Measurements from ENCODE around the gene ECHDC1. TPM values are rescaled to one million over a fixed set of nuclear protein-coding genes. Genes with fewer than 3 reads are reported as not detected.

Gene ECHDC1
- total RNA-seq, 2 experiments from 2014 or later, result 38.6 to 40.2 TPM

DNA sequence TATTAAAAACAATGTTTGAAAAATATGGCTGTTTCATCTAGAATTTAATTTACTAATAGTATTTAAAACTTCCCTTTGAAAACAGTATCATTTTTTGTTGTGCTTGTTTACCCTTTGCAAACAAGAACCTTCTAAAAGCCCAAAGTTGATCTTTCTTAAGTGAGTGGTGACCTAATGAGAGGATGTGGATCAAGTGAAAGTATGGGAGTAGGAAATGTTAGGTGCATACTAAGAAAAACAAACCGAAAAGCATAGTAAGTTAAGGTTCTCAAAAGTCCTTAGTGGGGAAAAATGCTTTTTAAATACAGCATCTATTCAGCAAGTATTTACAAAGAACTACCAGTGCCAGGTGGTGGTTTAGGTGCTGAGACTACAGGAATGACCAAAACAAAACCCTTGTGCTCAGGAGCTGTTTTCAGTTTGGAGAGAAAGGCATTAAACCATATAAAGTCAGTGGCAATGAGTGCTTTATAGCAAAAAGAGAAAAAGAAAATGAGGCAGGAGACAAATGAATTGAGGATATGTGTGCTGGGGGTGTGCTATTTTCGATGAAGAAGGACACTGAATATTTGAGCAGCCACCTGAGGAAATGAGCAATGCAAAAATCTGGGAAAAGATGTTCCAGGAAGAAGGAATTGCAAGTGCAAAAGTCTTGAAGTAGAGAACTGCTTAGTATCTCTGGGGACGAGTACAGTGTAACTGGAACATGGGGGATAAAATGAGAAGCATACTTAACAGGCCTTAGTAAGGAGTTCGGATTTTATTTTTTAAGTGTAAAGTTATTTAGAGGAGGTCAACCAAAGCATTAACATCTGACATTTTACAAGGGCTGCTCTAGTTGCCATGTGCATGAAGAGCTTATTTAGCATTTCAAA is 52.8 kb downstream of the ECHDC1 start:
- DNase-seq (no peak), ATAC-seq (ENCODE audit: low read depth) (no peak)
- Mint-ChIP-seq H3K9me3 (no peaks in the 10 kb centered on the region), H3K4me1 (peaks cover 12% of the 10 kb centered on the region), H3K36me3 (peaks cover 45% of the 10 kb centered on the region), H3K27ac (no peak overlapping the region), H3K4me3 (peak overlapping the region; percentile 1), H3K27me3 (no peaks in the 10 kb centered on the region)
- POLR2A ChIA-PET, result no interaction called here

DNA sequence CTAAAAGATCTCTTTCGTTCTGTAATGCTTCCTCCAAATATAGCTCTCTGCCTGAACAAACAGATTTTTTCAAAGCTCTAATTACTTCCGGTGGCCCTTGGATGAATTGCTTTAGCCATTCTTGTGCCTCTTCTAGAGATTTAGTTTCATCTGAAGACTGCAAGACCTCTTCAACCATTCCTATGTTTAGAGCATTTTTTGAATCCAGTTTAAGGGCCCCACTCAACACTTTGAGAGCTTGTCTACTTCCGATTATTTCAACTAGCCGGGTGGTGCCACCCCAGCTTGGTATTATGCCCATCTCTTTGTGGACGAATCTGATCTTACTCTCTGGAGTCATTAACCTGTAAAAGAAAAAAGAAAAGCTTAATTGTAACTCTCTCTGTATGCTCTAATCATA is 53.5 kb downstream of the ECHDC1 start:
- Mint-ChIP-seq H3K4me1 (peaks cover 12% of the 10 kb centered on the region), H3K4me3 (no peak overlapping the region), H3K36me3 (peaks cover 51% of the 10 kb centered on the region), H3K27me3 (no peaks in the 10 kb centered on the region), H3K9me3 (no peaks in the 10 kb centered on the region), H3K27ac (no peak overlapping the region)
- POLR2A ChIA-PET, result no interaction called here
- DNase-seq, result no peak
- ATAC-seq (ENCODE audit: low read depth), result no peak

GRCh38 chr6:127288705-127289104 is 54.7 kb downstream of the ECHDC1 start:
- no peak overlapping the region for H3K4me3 Mint-ChIP-seq
- H3K4me1 Mint-ChIP-seq, result peaks cover 10% of the 10 kb centered on the region
- H3K36me3 Mint-ChIP-seq, result peaks cover 53% of the 10 kb centered on the region
- DNase-seq (no peak), ATAC-seq (ENCODE audit: low read depth) (no peak)
- POLR2A ChIA-PET, result no interaction called here
- no peaks in the 10 kb centered on the region for H3K9me3 Mint-ChIP-seq
- H3K27me3 Mint-ChIP-seq, result no peaks in the 10 kb centered on the region
- no peak overlapping the region for H3K27ac Mint-ChIP-seq

- no peak for DNase-seq
- H3K27me3 Mint-ChIP-seq, result no peaks in the 10 kb centered on the region
- POLR2A ChIA-PET, result no interaction called here
- no peaks in the 10 kb centered on the region for H3K4me1 Mint-ChIP-seq
- no peak overlapping the region for H3K27ac Mint-ChIP-seq
- no peak for ATAC-seq (ENCODE audit: low read depth)
- H3K9me3 Mint-ChIP-seq, result no peaks in the 10 kb centered on the region
- H3K36me3 Mint-ChIP-seq, result peaks cover 41% of the 10 kb centered on the region
- no peak overlapping the region for H3K4me3 Mint-ChIP-seq
Measured at GRCh38 chr6:127282184-127282583, 61.2 kb downstream of the ECHDC1 start.

DNA sequence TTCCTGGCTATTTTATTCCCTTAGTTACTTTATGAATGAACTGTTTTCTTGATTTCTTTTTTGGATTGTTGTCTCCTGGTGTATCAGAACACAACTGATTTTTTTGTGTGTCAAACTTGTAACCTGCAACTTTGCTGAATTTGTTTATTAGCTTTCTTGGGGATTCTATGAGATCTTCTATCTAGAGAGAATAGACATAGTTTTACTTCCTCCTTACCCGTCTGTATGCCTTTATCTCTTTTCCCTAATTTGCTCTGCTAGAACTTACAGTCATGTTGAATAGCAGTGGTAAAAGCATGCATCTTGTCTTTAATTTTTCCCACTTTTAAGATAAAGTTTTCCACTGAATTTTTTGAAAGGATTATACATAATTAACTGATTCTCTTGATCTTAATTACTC is 63.6 kb downstream of the ECHDC1 start:
- Mint-ChIP-seq H3K36me3 (peaks cover 21% of the 10 kb centered on the region), H3K27me3 (no peaks in the 10 kb centered on the region), H3K4me1 (peaks cover 1% of the 10 kb centered on the region), H3K4me3 (no peak overlapping the region), H3K9me3 (no peaks in the 10 kb centered on the region), H3K27ac (no peak overlapping the region)
- DNase-seq, result no peak
- no peak for ATAC-seq (ENCODE audit: low read depth)
- POLR2A ChIA-PET, result no interaction called here

GRCh38 chr6:127277878-127278843 is 65.2 kb downstream of the ECHDC1 start:
- no peaks in the 10 kb centered on the region for H3K27me3 Mint-ChIP-seq
- no peak overlapping the region for H3K27ac Mint-ChIP-seq
- DNase-seq, result no peak
- H3K4me1 Mint-ChIP-seq, result peaks cover 2% of the 10 kb centered on the region
- H3K36me3 Mint-ChIP-seq, result peaks cover 18% of the 10 kb centered on the region
- ATAC-seq (ENCODE audit: low read depth), result no peak
- POLR2A ChIA-PET, result no interaction called here
- no peaks in the 10 kb centered on the region for H3K9me3 Mint-ChIP-seq
- H3K4me3 Mint-ChIP-seq, result no peak overlapping the region

- Mint-ChIP-seq H3K27ac (no peak overlapping the region), H3K27me3 (no peaks in the 10 kb centered on the region), H3K9me3 (no peaks in the 10 kb centered on the region), H3K36me3 (peaks cover 12% of the 10 kb centered on the region), H3K4me1 (peaks cover 2% of the 10 kb centered on the region), H3K4me3 (no peak overlapping the region)
- no peak for DNase-seq
- no peak for ATAC-seq (ENCODE audit: low read depth)
- POLR2A ChIA-PET, result no interaction called here
Measured at GRCh38 chr6:127276331-127276730, 67.1 kb downstream of the ECHDC1 start.

DNA sequence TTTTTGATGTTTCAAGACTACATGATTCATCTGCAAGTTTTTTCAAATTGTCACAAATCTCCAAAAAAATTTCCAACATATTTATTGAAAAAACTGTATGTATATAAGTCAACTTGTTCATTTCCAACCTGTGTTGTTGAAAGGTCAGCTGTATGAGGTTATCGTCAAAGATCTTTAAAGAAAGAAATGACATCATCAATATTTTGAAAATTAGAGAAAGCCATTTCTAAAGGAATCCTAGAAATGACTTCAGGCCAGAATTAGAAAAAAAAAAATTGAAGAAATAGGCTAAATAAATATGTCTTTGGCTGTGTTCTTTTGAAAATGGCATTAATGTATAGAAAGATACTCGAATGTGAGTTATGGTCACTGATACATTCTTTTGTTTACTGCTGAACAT is 69.9 kb downstream of the ECHDC1 start:
- no peak for DNase-seq
- Mint-ChIP-seq H3K27ac (no peak overlapping the region), H3K4me1 (peaks cover 9% of the 10 kb centered on the region), H3K27me3 (no peaks in the 10 kb centered on the region), H3K4me3 (no peak overlapping the region), H3K9me3 (no peaks in the 10 kb centered on the region), H3K36me3 (peaks cover 17% of the 10 kb centered on the region)
- POLR2A ChIA-PET, result no interaction called here
- no peak for ATAC-seq (ENCODE audit: low read depth)

DNA sequence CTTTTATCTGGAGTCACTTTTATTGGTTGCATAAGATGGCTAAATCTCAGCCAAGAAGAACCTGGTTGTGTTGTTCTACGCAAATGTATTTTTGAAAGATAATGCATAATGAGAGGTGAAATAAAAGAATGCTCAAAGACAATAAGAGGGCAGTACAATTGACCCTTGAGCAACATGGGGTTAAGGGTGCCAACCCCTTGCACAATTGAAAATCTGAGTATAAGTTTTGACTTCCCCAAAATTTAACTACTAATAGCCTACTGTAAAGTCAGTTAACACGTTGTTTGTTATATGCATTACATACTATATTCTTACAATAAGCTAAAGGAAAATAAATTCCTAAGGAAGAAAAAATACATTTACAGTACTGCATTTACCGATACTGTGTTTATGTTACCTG is 70.8 kb downstream of the ECHDC1 start:
- peaks cover 12% of the 10 kb centered on the region for H3K4me1 Mint-ChIP-seq
- POLR2A ChIA-PET, result no interaction called here
- no peak for ATAC-seq (ENCODE audit: low read depth)
- H3K36me3 Mint-ChIP-seq, result peaks cover 17% of the 10 kb centered on the region
- H3K27ac Mint-ChIP-seq, result no peak overlapping the region
- no peak overlapping the region for H3K4me3 Mint-ChIP-seq
- H3K9me3 Mint-ChIP-seq, result no peaks in the 10 kb centered on the region
- no peak for DNase-seq
- no peaks in the 10 kb centered on the region for H3K27me3 Mint-ChIP-seq

DNA sequence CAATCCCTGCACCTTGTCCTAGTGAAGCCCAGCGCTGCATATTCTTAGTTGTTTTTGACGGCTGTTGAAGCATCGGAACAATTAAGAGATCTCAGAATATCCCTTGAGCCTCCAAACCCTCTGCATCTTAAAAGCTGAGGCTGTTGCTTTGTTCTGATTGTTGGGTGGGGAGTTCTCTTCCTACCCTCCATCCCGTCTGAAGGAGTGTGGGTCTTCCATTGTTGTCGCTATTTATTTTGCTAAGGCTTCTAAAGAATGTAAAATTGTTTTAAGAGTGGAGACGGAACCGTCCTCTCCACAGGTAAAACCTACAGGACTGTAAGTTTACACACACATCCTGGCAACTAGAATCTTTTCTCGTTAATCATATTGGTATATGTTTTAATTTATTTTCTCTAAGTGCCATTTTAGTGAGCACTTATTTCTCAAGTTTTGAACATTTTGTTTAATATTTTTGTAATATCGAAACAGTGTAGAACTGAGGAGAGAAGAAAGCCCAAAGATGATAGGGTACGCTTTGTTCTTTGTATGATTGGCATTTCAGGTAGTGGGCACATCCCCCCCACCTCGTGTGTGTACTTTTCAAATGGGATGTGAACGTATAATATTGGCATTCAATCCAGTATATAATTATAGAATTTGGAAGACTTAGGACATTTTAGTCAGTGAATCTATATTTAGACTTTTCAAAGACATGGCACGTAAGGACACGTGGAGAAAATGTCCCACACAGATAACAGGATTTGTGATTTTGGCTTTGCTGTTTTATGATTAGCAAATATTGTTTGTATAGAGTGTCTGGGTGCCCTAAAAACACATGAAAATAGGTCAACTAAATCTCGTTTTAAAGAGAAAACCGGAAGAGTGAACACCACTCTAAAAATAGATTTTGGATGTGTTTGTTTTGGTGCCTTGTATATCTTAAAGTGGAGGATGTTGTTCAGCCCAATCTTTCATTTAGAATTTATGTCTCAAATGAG is 75.5 kb downstream of the ECHDC1 start:
- peak overlapping the region; percentile 96 for H3K4me3 Mint-ChIP-seq
- peak overlapping the region; percentile 99 for H3K27ac Mint-ChIP-seq
- H3K27me3 Mint-ChIP-seq, result peaks cover 12% of the 10 kb centered on the region
- POLR2A ChIA-PET, result interaction anchor here (1.2 to 2.0 kb wide), 2 partner anchors 76 to 1246 kb away, joined by 3 to 6 read pairs; partner anchors contain the start of gene ECHDC1
- DNase-seq (no peak), ATAC-seq (ENCODE audit: low read depth) (peak; percentile 8)
- H3K9me3 Mint-ChIP-seq, result no peaks in the 10 kb centered on the region
- peaks cover 12% of the 10 kb centered on the region for H3K36me3 Mint-ChIP-seq
- H3K4me1 Mint-ChIP-seq, result peaks cover 21% of the 10 kb centered on the region

GRCh38 chr6:127266892-127267645 is 76.3 kb downstream of the ECHDC1 start:
- peak; percentile 73 for ATAC-seq (ENCODE audit: low read depth)
- Mint-ChIP-seq H3K4me1 (peaks cover 21% of the 10 kb centered on the region), H3K27me3 (peaks cover 14% of the 10 kb centered on the region), H3K27ac (peak overlapping the region; percentile 99), H3K4me3 (peak overlapping the region; percentile 96), H3K9me3 (no peaks in the 10 kb centered on the region), H3K36me3 (peaks cover 11% of the 10 kb centered on the region)
- POLR2A ChIA-PET, result interaction anchor here (0.9 to 2.0 kb wide), 7 partner anchors 8 to 1247 kb away, joined by 3 to 6 read pairs (median 4); partner anchors contain the start of gene ECHDC1
- DNase-seq, result peak; percentile 74

Measured in activated naive CD8-positive, alpha-beta T cell treated with anti-CD3 and anti-CD28 coated beads, Interleukin-2, amount 10 ng/mL, durations not matched to agents 7 days and 5 days (primary cell).